Measurements from ENCODE around the gene MLXIPL.

DNA sequence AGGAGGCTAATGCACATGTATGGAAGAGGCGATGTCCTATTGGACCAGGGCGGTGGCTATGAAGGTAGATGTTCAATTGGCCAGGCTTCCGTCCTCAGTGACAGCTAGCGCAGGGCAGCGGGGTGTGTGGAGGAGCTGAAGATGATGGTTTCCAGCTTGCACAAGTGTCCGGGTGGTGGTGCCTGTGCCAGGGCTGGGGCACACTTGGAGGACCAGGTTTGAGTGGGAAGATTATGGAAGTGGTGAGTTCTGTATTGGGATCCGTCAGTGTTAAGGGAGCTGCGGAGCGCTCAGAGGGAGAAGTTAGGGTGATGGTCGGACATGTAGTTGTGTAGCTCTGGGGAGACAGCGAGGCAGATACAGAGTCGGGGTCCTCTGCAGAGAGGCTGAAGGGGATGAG is 37.4 kb downstream of the MLXIPL start:
- TF ChIP-seq, protein P1, sequence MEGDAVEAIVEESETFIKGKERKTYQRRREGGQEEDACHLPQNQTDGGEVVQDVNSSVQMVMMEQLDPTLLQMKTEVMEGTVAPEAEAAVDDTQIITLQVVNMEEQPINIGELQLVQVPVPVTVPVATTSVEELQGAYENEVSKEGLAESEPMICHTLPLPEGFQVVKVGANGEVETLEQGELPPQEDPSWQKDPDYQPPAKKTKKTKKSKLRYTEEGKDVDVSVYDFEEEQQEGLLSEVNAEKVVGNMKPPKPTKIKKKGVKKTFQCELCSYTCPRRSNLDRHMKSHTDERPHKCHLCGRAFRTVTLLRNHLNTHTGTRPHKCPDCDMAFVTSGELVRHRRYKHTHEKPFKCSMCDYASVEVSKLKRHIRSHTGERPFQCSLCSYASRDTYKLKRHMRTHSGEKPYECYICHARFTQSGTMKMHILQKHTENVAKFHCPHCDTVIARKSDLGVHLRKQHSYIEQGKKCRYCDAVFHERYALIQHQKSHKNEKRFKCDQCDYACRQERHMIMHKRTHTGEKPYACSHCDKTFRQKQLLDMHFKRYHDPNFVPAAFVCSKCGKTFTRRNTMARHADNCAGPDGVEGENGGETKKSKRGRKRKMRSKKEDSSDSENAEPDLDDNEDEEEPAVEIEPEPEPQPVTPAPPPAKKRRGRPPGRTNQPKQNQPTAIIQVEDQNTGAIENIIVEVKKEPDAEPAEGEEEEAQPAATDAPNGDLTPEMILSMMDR (conservative IDR thresholded peaks at IDR 0.05; ENCODE audit: low read length), result no peak
- TF ChIP-seq EZH2phosphoT487 (IDR thresholded peaks at IDR 0.05; ENCODE audit: borderline replicate concordance, low read depth, low read length), result no peak
